GM12878 (cell line): ENCODE measurements around the gene C3orf70. TPM values are rescaled to one million over a fixed set of nuclear protein-coding genes. Genes with fewer than 3 reads are reported as not detected.

Experiments used
- ATAC-seq: fragments of 200-7000 bp; cut with Tn5 transposase; 3 replicates; pipeline ENCODE4 v1.9.1; 2020; ENCODE audit warnings: mild to moderate bottlenecking, moderate library complexity
- BruUV-seq: library from RNA; stranded (reverse); fragments of 400-500 nt; replicated peaks from 2 replicates; lab custom pipeline; 2021; lab: Mats Ljungman, UMichigan
- CTCF ChIA-PET: fragments of 300-600 bp; sonication (Branson Sonifier 250); formaldehyde crosslinking; extraction: SDS; loops from one replicate; lab custom pipeline; 2021; ENCODE audit warnings: inconsistent platforms; lab: Yijun Ruan, JAX
- POLR2A ChIA-PET: fragments of 350-600 bp; formaldehyde crosslinking; extraction: SDS; loops from one replicate; lab custom pipeline; 2021; ENCODE audit warnings: inconsistent platforms; lab: Charles Lee
- RAD21 ChIA-PET: fragments of 300-600 bp; sonication (Branson Sonifier 250); formaldehyde crosslinking; loops from one replicate; lab custom pipeline; 2023; ENCODE audit warnings: antibody characterized with exemption; ENCODE audit not compliant: unreplicated experiment; lab: Charles Lee
- SMC1A ChIA-PET: fragments of 300-600 bp; sonication (Branson Sonifier 250); formaldehyde crosslinking; loops from one replicate; lab custom pipeline; 2023; ENCODE audit not compliant: unreplicated experiment, uncharacterized antibody; lab: Charles Lee
- DNase-seq: peaks from one replicate; pipeline ENCODE4 v3.0.0-alpha.2; 2011; ENCODE audit warnings: low read depth, low spot score
- FAIRE-seq: peaks from 3 replicates; lab custom pipeline; 2011; peaks lifted over from hg19 to GRCh38; lab: Jason Lieb, UNC
- H2AFZ ChIP-seq: 2 replicates; pipeline ENCODE4 v1.6.0; 2011; ENCODE audit warnings: low read depth, low read length, control low read depth; ENCODE audit not compliant: control insufficient read depth
- H3K27ac ChIP-seq: 2 replicates; pipeline ENCODE4 v1.5.1; 2011; ENCODE audit warnings: control low read depth; ENCODE audit not compliant: control insufficient read depth, insufficient read depth
- H3K27me3 ChIP-seq, 2 experiments: replicated peaks in 1 of 2; 2 replicates each; pipeline versions ENCODE4 v1.6.0 to v1.6.1; 2011; ENCODE audit warnings: low read length in 1 of 2; ENCODE audit not compliant: control insufficient read depth in 2 of 2, insufficient read depth in 2 of 2
- H3K36me3 ChIP-seq, 2 experiments: 2 replicates each; pipeline ENCODE4 v1.5.1; 2011; ENCODE audit warnings: low read length in 1 of 2; ENCODE audit not compliant: control insufficient read depth in 2 of 2, insufficient read depth in 2 of 2
- H3K4me1 ChIP-seq: 2 replicates; pipeline ENCODE4 v1.6.1; 2011; ENCODE audit warnings: mild to moderate bottlenecking, low read length, moderate library complexity, mixed read lengths; ENCODE audit not compliant: control insufficient read depth, insufficient read depth
- H3K4me2 ChIP-seq: 2 replicates; pipeline ENCODE4 v1.6.0; 2011; ENCODE audit warnings: control low read depth; ENCODE audit not compliant: control insufficient read depth, insufficient read depth
- H3K4me3 ChIP-seq: fragments of 200-600 bp; sonication (generic); 2 replicates; pipeline ENCODE4 v1.5.1; 2016
- H3K79me2 ChIP-seq: 2 replicates; pipeline ENCODE4 v1.6.0; 2011; ENCODE audit warnings: low read length; ENCODE audit not compliant: control insufficient read depth, insufficient read depth
- H3K9ac ChIP-seq: 2 replicates; pipeline ENCODE4 v1.8.0; 2011; ENCODE audit warnings: low read length, control low read depth, mixed read lengths; ENCODE audit not compliant: control insufficient read depth, insufficient read depth
- H3K9me3 ChIP-seq: replicated peaks from 3 replicates; pipeline ENCODE4 v1.5.1; 2011; ENCODE audit warnings: mild to moderate bottlenecking, low read length; ENCODE audit not compliant: control insufficient read depth, insufficient read depth
- H4K20me1 ChIP-seq: 2 replicates; pipeline ENCODE4 v1.6.0; 2011; ENCODE audit not compliant: control insufficient read depth, insufficient read depth
- BHLHE40 ChIP-seq, 2 experiments: fragments of 450-650 bp in 1 of 2; IDR thresholded peaks; 2 replicates each; pipeline ENCODE4 v1.6.1; 2011 to 2017; ENCODE audit warnings: low read depth in 2 of 2, borderline replicate concordance in 1 of 2, improper control_type of control experiment in 1 of 2, low read length in 1 of 2, mild to moderate bottlenecking in 1 of 2
- CEBPB ChIP-seq, 2 experiments: fragments of 150-350 bp in 1 of 2; IDR thresholded peaks; 2 replicates each; pipeline ENCODE4 v1.6.1; 2012 to 2014; ENCODE audit warnings: low read depth in 2 of 2, low read length in 2 of 2, borderline replicate concordance in 1 of 2, inconsistent platforms in 1 of 2
- HDGF ChIP-seq: fragments of 450-650 bp; IDR thresholded peaks from 2 replicates; pipeline ENCODE4 v1.6.1; 2016; ENCODE audit warnings: antibody characterized with exemption
- NR2F1 ChIP-seq: fragments of 450-650 bp; conservative IDR thresholded peaks from 2 replicates; pipeline ENCODE4 v1.6.1; 2017; ENCODE audit warnings: mild to moderate bottlenecking
- PAX8 ChIP-seq: fragments of 450-650 bp; IDR thresholded peaks from 2 replicates; pipeline ENCODE4 v1.6.1; 2017; ENCODE audit warnings: mild to moderate bottlenecking, moderate library complexity
- RB1 ChIP-seq: fragments of 450-650 bp; formaldehyde crosslinking; IDR thresholded peaks from 2 replicates; pipeline ENCODE4 v1.6.1; 2017; ENCODE audit warnings: mild to moderate bottlenecking, borderline replicate concordance
- SIN3A ChIP-seq: IDR thresholded peaks from 2 replicates; pipeline ENCODE4 v1.6.1; 2012; ENCODE audit warnings: low read depth, low read length, improper control_type of control experiment
- TBL1XR1 ChIP-seq: IDR thresholded peaks from 2 replicates; pipeline ENCODE4 v1.6.1; 2012; ENCODE audit warnings: low read depth, low read length, improper control_type of control experiment
- ZNF217 ChIP-seq: fragments of 450-650 bp; IDR thresholded peaks from 2 replicates; pipeline ENCODE4 v1.6.1; 2017; ENCODE audit warnings: antibody characterized with exemption, mild to moderate bottlenecking
- WGBS: methylation state at CpG from one replicate; pipeline ENCODE4 v1.1.6; 2016; ENCODE audit warnings: low lambda C conversion rate; ENCODE audit not compliant: insufficient replicate concordance, insufficient coverage; ENCODE audit errors: missing lambda C conversion rate; 5-methylcytosine and 5-hydroxymethylcytosine counted together
- in situ Hi-C: fragments of 300-500 bp; cut with MboI; formaldehyde crosslinking; loops from 9 replicates; pipeline ENCODE4 v1.14.3; 2018; ENCODE audit warnings: mixed read lengths
- intact Hi-C: fragments of 100-400 bp; cut with micrococcal nuclease; formaldehyde crosslinking; loops from one replicate; pipeline ENCODE4 v1.14.2; 2022; ENCODE audit not compliant: unreplicated experiment
- polyA plus RNA-seq, 11 experiments: library from polyadenylated mRNA; depleted of rRNA in 4 of 11; unstranded in 6 of 11; stranded (reverse) in 5 of 11; fragments of >200 nt; fragmentation: Nextera tagmentation in 4 of 11; fragmentation: Illumina TruSeq in 1 of 11; extraction: Ambion mirVana in 4 of 11; extraction: Trizol in 1 of 11; gene quantifications; 1 replicate in 1 of 11; 2 replicates in 10 of 11; pipeline versions ENCODE4 v1.2.1 to v1.2.3, GENCODE V29; 2011 to 2016; ENCODE audit warnings: inconsistent platforms in 2 of 11, missing spikeins in 2 of 11, low read depth in 1 of 11
- total RNA-seq, 4 experiments: library from RNA; depleted of rRNA in 3 of 4; stranded (reverse); fragments of >200 nt in 3 of 4; fragmentation: Illumina TruSeq in 1 of 4; extraction: Trizol in 1 of 4; gene quantifications; 2 replicates each; pipeline versions ENCODE4 v1.2.1 to v1.2.3, GENCODE V29; 2013 to 2021
- TF ChIP-seq, protein P1 (sequence below): fragments of 450-650 bp; IDR thresholded peaks from 2 replicates; pipeline ENCODE4 v1.6.1; 2017; ENCODE audit warnings: antibody characterized with exemption, mild to moderate bottlenecking, moderate library complexity
- TF ChIP-seq, protein P2 (sequence below): IDR thresholded peaks from 2 replicates; pipeline ENCODE4 v1.6.1; 2012; ENCODE audit warnings: improper control_type of control experiment, low read depth, low read length; ENCODE audit not compliant: insufficient replicate concordance

The C3orf70 gene
- total and polyA plus RNA-seq, 10 of the 15 experiments (the other 5 are each of a cell fraction or from before 2014, with no cell fraction given) = 0.03 to 0.04 TPM; not detected in 8

DNA sequence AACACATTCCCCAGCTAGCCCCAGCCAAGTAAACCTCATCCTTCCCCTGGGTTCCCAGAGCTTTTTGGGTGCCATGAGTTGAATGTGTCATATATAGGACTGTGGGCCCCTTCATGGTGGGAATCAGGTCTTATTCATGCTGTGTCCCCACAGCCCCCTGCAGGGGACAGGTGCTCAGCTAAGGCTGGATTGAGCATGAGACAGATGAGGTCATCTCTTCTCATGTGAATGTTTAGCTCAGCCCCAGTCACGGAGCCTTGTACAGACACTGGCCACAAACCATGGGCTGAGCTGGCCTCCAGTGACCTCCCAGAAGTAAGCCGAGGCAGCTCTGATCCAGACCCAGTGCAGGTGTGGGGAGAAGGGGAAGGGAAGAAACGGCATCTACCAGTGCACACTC, 70.7 kb downstream of the C3orf70 start:
- ChIA-PET SMC1A (interaction anchor here (1.2 kb wide), 1 partner anchor 94 kb away, joined by 3 read pairs; no protein-coding TSS in a partner anchor), POLR2A (no interaction called here), RAD21 (interaction anchor here (1.2 kb wide), 1 partner anchor 43 kb away, joined by 4 read pairs; no protein-coding TSS in a partner anchor), CTCF (interaction anchor here (1.2 kb wide), 1 partner anchor 9 kb away, joined by 3 read pairs; no protein-coding TSS in a partner anchor)
- Histone ChIP-seq H3K9me3 (no peaks in the 10 kb centered on the region), H4K20me1 (no peaks in the 10 kb centered on the region), H3K36me3 (no peaks in the 10 kb centered on the region), H3K9ac (no peak overlapping the region), H3K4me2 (no peak overlapping the region), H3K27ac (no peak overlapping the region), H2AFZ (no peak overlapping the region), H3K4me1 (no peaks in the 10 kb centered on the region), H3K79me2 (no peaks in the 10 kb centered on the region), H3K4me3 (no peak overlapping the region), H3K27me3 (peaks cover 0 to 2% of the 10 kb centered on the region in 2 experiments; a peak in 1 of 4 replicates)
- 40% methylated on average over 3 of the region's 3 CpGs for WGBS
- FAIRE-seq = no peak
- in situ Hi-C loops (no loop called here), intact Hi-C loops (no loop called here)
- DNase-seq = no peak
- TF ChIP-seq, protein P1, sequence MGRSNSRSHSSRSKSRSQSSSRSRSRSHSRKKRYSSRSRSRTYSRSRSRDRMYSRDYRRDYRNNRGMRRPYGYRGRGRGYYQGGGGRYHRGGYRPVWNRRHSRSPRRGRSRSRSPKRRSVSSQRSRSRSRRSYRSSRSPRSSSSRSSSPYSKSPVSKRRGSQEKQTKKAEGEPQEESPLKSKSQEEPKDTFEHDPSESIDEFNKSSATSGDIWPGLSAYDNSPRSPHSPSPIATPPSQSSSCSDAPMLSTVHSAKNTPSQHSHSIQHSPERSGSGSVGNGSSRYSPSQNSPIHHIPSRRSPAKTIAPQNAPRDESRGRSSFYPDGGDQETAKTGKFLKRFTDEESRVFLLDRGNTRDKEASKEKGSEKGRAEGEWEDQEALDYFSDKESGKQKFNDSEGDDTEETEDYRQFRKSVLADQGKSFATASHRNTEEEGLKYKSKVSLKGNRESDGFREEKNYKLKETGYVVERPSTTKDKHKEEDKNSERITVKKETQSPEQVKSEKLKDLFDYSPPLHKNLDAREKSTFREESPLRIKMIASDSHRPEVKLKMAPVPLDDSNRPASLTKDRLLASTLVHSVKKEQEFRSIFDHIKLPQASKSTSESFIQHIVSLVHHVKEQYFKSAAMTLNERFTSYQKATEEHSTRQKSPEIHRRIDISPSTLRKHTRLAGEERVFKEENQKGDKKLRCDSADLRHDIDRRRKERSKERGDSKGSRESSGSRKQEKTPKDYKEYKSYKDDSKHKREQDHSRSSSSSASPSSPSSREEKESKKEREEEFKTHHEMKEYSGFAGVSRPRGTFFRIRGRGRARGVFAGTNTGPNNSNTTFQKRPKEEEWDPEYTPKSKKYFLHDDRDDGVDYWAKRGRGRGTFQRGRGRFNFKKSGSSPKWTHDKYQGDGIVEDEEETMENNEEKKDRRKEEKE = no peak
- no peak for TF ChIP-seq PAX8
- TF ChIP-seq HDGF = no peak
- TF ChIP-seq BHLHE40 (IDR thresholded peaks at IDR 0.05; ENCODE audit: borderline replicate concordance in 1 of 2, low read depth in 2 of 2, low read length in 1 of 2) = no peak
- TF ChIP-seq NR2F1 = no peak
- no peak for TF ChIP-seq RB1
- no peak for TF ChIP-seq ZNF217
- TF ChIP-seq, protein P2, sequence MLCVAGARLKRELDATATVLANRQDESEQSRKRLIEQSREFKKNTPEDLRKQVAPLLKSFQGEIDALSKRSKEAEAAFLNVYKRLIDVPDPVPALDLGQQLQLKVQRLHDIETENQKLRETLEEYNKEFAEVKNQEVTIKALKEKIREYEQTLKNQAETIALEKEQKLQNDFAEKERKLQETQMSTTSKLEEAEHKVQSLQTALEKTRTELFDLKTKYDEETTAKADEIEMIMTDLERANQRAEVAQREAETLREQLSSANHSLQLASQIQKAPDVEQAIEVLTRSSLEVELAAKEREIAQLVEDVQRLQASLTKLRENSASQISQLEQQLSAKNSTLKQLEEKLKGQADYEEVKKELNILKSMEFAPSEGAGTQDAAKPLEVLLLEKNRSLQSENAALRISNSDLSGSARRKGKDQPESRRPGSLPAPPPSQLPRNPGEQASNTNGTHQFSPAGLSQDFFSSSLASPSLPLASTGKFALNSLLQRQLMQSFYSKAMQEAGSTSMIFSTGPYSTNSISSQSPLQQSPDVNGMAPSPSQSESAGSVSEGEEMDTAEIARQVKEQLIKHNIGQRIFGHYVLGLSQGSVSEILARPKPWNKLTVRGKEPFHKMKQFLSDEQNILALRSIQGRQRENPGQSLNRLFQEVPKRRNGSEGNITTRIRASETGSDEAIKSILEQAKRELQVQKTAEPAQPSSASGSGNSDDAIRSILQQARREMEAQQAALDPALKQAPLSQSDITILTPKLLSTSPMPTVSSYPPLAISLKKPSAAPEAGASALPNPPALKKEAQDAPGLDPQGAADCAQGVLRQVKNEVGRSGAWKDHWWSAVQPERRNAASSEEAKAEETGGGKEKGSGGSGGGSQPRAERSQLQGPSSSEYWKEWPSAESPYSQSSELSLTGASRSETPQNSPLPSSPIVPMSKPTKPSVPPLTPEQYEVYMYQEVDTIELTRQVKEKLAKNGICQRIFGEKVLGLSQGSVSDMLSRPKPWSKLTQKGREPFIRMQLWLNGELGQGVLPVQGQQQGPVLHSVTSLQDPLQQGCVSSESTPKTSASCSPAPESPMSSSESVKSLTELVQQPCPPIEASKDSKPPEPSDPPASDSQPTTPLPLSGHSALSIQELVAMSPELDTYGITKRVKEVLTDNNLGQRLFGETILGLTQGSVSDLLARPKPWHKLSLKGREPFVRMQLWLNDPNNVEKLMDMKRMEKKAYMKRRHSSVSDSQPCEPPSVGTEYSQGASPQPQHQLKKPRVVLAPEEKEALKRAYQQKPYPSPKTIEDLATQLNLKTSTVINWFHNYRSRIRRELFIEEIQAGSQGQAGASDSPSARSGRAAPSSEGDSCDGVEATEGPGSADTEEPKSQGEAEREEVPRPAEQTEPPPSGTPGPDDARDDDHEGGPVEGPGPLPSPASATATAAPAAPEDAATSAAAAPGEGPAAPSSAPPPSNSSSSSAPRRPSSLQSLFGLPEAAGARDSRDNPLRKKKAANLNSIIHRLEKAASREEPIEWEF = no peak
- TF ChIP-seq CEBPB (IDR thresholded peaks at IDR 0.05; ENCODE audit: borderline replicate concordance in 1 of 2, low read depth in 2 of 2, low read length in 2 of 2) = no peak
- no peak for TF ChIP-seq TBL1XR1
- TF ChIP-seq SIN3A = no peak
- no peak for ATAC-seq
- no TSS peak for BruUV-seq
